AG09319 (cell line): ENCODE data around the gene LTC4S.
A peak's percentile ranks its signal among the peaks of the same experiment; 100 is the strongest.

ENCODE experiments used
- DNase-seq: peaks from one replicate; pipeline ENCODE4 v3.0.0-alpha.2; 2010; ENCODE audit warnings: low read depth; ENCODE audit errors: extremely low read depth
- TF ChIP-seq, protein P1 (sequence below): IDR thresholded peaks from 2 replicates; pipeline ENCODE4 v1.5.1; 2011; ENCODE audit warnings: low read depth, mild to moderate bottlenecking, inconsistent platforms, low read length, moderate library complexity

The LTC4S gene

DNA sequence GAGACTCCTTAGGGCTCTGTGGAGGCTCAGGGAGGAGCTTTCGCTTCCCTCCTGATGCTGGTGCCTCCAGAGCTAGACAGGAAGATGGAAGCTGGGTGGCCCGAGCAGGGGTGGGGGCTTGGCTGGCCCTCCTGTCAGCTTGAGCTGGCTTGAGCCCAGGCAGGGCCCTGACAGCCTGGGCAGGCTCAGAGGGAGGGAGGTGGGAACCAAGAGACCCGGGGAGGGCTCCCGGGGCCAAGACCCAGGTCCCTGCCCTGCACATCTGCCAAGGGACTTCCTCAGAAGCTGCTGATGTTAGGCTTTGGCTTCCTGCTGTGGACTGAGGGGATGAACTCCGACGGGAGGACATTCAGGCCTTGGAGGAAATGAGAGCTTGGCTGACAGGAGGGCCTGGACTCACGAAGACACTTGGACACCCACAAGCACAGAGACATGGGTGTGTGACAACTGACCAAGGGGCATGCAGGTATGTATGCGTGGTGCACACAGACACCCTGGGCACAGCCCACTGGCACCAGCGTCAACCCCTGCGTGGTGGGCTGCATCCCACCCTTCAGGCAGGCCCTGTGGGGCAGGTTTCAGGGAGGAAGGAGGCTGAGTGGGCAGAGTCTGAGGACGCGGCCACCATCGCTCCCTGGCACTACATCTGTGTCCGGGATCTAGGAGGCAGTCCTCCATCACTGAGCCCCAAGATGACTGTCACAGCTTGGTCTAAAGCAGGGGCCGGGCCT is 1.7 kb upstream of the LTC4S start:
- DNase-seq: no peak

DNA sequence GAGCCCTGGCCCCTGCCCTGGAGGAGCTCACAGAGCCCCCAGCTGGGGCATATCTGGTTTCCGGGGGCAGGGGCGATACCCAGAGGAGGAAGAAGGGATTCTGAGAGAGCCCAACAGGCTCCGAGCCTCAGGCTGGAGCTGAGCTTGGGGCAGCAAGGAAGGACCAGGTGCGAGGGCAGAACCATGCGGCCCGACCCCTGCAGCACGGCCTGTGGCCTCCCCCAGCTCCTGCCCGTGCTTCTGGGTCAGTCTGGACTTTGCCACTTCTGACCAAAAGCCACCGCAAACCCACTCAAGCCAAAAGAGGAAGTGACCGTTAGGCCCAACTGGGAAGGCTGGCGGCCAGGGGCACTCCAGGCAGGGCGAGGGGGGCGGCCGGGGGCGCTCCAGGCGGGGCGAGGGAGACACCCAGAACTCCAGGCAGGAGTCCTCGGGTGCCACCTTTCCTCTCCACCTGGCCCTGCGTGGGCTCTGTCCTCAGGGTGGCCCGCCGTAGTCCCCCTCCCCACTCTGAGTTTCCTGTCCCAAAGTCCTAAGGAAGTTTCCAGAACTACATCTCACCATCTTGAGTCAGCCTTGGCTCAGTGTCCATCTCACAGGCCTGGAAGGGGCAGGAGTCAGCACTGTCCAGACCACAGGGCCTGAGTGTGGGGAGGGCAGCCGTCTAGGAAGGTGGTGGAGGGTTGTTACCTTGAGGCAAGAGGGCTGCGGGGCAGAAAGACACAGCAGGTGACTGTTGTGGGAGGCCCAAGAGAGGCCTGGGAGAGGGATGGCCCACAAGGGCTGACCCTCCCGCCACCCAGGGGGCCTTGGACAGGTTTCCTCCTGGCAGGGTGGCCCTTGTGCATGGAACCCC is 946 bp upstream of the LTC4S start:
- TF ChIP-seq, protein P1, sequence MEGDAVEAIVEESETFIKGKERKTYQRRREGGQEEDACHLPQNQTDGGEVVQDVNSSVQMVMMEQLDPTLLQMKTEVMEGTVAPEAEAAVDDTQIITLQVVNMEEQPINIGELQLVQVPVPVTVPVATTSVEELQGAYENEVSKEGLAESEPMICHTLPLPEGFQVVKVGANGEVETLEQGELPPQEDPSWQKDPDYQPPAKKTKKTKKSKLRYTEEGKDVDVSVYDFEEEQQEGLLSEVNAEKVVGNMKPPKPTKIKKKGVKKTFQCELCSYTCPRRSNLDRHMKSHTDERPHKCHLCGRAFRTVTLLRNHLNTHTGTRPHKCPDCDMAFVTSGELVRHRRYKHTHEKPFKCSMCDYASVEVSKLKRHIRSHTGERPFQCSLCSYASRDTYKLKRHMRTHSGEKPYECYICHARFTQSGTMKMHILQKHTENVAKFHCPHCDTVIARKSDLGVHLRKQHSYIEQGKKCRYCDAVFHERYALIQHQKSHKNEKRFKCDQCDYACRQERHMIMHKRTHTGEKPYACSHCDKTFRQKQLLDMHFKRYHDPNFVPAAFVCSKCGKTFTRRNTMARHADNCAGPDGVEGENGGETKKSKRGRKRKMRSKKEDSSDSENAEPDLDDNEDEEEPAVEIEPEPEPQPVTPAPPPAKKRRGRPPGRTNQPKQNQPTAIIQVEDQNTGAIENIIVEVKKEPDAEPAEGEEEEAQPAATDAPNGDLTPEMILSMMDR: no peak
- DNase-seq: no peak

More for the DNA sequence above, 1.7 kb upstream of the LTC4S start:
- TF ChIP-seq, protein P1: no peak

DNA sequence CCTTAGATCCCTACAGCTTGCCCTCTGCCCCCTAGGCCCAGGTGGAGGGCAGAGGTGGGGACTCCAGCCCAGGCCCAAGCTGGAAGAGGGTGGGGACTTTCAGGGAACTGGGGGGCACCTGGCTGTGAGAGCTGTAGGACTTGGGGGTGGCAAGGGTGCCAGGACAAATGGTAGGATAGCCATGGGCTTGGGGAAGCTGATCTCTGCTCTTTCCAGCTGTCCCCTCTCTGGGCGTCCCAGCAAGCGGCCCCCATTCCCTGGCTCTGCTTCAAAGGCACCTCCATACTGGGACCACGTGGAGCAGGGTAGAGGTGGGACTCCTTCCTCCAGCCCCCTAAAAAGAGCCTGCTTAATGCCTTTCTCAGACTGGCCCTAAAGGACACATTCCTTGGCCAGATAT is 385 bp downstream of the LTC4S start:
- TF ChIP-seq, protein P1: no peak
- no peak for DNase-seq

DNA sequence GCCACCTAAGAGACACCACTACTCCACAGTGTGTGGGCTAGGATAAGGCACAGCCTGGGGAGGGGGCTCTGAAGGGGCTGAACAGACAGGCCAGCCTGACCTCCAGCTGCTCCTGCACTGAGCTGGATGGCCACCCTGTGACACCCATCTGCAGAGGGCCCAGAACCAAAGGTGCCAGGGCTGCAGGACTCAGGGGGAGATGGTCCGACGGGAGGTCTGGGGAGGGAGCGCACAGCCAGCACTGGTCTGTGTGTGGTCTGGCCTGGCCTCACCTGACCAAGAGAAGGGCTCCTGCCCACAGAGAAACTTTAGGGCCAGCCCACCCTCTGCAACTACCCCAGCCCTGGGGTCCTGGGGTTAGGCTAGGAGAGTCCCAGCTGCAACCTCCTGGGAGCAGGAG is 789 bp downstream of the LTC4S start:
- TF ChIP-seq, protein P1: no peak
- DNase-seq: no peak

DNA sequence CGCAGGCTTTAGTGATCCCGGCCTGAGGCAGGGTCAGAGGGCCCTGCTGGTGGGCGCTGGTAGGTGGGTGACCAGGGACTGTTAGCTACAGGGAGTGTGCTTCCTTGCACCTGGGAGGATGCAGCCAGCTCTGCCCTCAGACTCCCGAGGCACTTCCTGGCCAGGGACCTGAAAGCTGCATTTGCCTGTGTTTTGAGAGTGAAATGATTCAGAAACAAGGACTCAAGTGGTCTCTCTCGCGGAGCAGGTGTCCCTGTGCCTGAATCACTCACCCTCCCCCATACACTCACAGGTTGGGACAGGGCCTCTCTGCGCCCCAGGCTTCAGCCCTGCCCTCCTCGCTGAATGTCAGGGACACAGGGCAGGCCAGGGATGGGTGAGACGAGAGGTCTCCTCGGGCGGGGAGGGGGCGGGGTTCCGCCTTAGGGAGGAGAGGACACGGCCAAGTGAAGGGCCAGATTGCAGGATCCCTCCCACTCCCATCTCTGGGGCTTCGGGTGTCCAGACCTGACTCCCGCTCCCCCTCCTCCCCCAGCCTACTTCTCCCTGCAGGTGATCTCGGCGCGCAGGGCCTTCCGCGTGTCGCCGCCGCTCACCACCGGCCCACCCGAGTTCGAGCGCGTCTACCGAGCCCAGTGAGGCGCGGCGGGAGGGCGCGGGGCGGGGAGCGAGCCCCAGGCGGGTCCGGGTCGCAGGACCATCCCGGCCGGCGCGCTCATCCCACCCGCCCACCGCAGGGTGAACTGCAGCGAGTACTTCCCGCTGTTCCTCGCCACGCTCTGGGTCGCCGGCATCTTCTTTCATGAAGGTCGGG is 1.5 kb downstream of the LTC4S start:
- DNase-seq: no peak

DNA sequence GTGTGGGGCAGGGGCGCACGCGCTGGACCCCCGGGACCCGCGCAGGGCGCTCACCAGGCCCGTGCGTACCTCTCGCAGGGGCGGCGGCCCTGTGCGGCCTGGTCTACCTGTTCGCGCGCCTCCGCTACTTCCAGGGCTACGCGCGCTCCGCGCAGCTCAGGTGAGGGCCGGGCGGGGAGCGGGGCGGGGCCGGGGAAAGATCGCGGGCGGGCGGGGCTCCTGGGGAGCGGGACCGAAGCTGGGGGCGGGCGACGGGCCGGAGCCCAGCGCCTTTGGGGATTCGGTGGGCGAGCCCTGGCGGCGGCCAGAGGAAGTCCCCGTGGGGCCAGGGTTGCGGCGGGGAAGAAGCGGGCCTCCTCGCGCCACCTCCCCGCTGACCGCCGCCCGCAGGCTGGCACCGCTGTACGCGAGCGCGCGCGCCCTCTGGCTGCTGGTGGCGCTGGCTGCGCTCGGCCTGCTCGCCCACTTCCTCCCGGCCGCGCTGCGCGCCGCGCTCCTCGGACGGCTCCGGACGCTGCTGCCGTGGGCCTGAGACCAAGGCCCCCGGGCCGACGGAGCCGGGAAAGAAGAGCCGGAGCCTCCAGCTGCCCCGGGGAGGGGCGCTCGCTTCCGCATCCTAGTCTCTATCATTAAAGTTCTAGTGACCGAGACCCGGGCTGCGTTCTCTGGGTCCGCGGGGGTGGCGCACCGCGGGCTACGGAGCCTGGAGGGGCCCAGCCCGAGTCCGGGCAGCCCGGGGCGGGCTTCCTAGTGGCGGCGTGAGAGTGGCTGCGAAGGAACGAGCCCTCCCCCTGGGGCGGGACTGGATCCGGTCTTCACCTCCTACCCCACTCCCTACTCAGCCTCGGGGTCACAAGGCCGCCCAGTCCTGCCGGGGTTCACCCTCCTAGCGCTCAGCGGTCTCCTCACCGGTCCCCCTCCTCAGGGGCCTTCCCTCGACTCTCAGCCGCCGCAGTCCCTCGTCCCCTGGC is 2.4 kb downstream of the LTC4S start:
- TF ChIP-seq, protein P1: peak; percentile 42
- DNase-seq: peak; percentile 56

More for the DNA sequence above, 1.5 kb downstream of the LTC4S start:
- TF ChIP-seq, protein P1: no peak
